ENCODE data around the gene HES1. TPM values are rescaled to one million over a fixed set of nuclear protein-coding genes. Genes with fewer than 3 reads are reported as not detected.

The HES1 gene
- total RNA-seq, 1 donor from 2014 or later, result 99.9 TPM

- TF ChIP-seq CTCF (IDR thresholded peaks at IDR 0.05; ENCODE audit: unreplicated experiment), result no peak
- peak overlapping the region; percentile 78 for H3K27ac Mint-ChIP-seq
- no peaks in the 10 kb centered on the region for H3K9me3 Mint-ChIP-seq
- peaks cover 27% of the 10 kb centered on the region for H3K4me1 Mint-ChIP-seq
- H3K4me3 Mint-ChIP-seq, result no peak overlapping the region
- no peaks in the 10 kb centered on the region for H3K36me3 Mint-ChIP-seq
- no peak for DNase-seq (ENCODE audit: low spot score in 2 of 2, unreplicated experiment in 2 of 2)
- H3K27me3 Mint-ChIP-seq (ENCODE audit: low read depth), result no peaks in the 10 kb centered on the region
Observed at GRCh38 chr3:194184801-194185200, 48.9 kb downstream of the HES1 start.

GRCh38 chr3:194185221-194185620 is 49.3 kb downstream of the HES1 start:
- H3K27ac Mint-ChIP-seq, result no peak overlapping the region
- no peaks in the 10 kb centered on the region for H3K9me3 Mint-ChIP-seq
- no peak for DNase-seq (ENCODE audit: low spot score in 2 of 2, unreplicated experiment in 2 of 2)
- no peaks in the 10 kb centered on the region for H3K36me3 Mint-ChIP-seq
- H3K4me3 Mint-ChIP-seq, result no peak overlapping the region
- H3K27me3 Mint-ChIP-seq (ENCODE audit: low read depth), result no peaks in the 10 kb centered on the region
- peaks cover 25% of the 10 kb centered on the region for H3K4me1 Mint-ChIP-seq
- no peak for TF ChIP-seq CTCF (IDR thresholded peaks at IDR 0.05; ENCODE audit: unreplicated experiment)

GRCh38 chr3:194187233-194187944 is 51.4 kb downstream of the HES1 start:
- H3K27me3 Mint-ChIP-seq (ENCODE audit: low read depth), result no peaks in the 10 kb centered on the region
- H3K27ac Mint-ChIP-seq, result no peak overlapping the region
- H3K9me3 Mint-ChIP-seq, result peaks cover 4% of the 10 kb centered on the region
- H3K36me3 Mint-ChIP-seq, result no peaks in the 10 kb centered on the region
- no peak for TF ChIP-seq CTCF (IDR thresholded peaks at IDR 0.05; ENCODE audit: unreplicated experiment)
- no peak for DNase-seq (ENCODE audit: low spot score in 2 of 2, unreplicated experiment in 2 of 2)
- peaks cover 25% of the 10 kb centered on the region for H3K4me1 Mint-ChIP-seq
- no peak overlapping the region for H3K4me3 Mint-ChIP-seq

Other genes with a start within 250 kb of the HES1 start
- gene CPN2, start 215.2 kb downstream of the HES1 start, total RNA-seq, result not detected in 3 replicates
- 0.05 TPM in 1 of 3 replicates, not detected in the others for gene LRRC15, start 233.6 kb downstream of the HES1 start, total RNA-seq